ENCODE results near the gene ZCWPW1.
"Not testable (repeated sequence)": the region's sequence is repeated elsewhere in the genome, so short reads cannot be mapped to it uniquely, and the experiment has no call there.

The ZCWPW1 gene

GRCh38 chr7:100373870-100374598 is 54.5 kb downstream of the ZCWPW1 start:
- DNase-seq (ENCODE audit: low read depth in 3 of 3) = not testable (repeated sequence)

GRCh38 chr7:100373261-100373831 is 55.2 kb downstream of the ZCWPW1 start, which contains the start of gene PILRA:
PILRA (plus strand) TSS chr7:100373487; CDS start chr7:100373657, 170 bp downstream.
- no peak for DNase-seq (ENCODE audit: low read depth in 3 of 3)

- DNase-seq (ENCODE audit: low read depth in 3 of 3) = no peak
Measured at GRCh38 chr7:100372694-100373093, 55.8 kb downstream of the ZCWPW1 start.

- DNase-seq (ENCODE audit: low read depth in 3 of 3) = no peak
Measured at GRCh38 chr7:100372256-100372655, 56.2 kb downstream of the ZCWPW1 start.

GRCh38 chr7:100371561-100372171 is 56.8 kb downstream of the ZCWPW1 start:
- no peak for DNase-seq (ENCODE audit: low read depth in 3 of 3)

- no peak for DNase-seq (ENCODE audit: low read depth in 3 of 3)
Measured at GRCh38 chr7:100370746-100371145, 57.8 kb downstream of the ZCWPW1 start.

- DNase-seq (ENCODE audit: low read depth in 3 of 3) = no peak
Measured at GRCh38 chr7:100370303-100370702, 58.2 kb downstream of the ZCWPW1 start.

- no peak for DNase-seq (ENCODE audit: low read depth in 3 of 3)
Measured at GRCh38 chr7:100369105-100369504, 59.4 kb downstream of the ZCWPW1 start.

- DNase-seq (ENCODE audit: low read depth in 3 of 3) = no peak
Measured at GRCh38 chr7:100367676-100368613, 60.6 kb downstream of the ZCWPW1 start.

- no peak for DNase-seq (ENCODE audit: low read depth in 3 of 3)
Measured at GRCh38 chr7:100367251-100367620, 61.3 kb downstream of the ZCWPW1 start.

- peak in 1 of 3 experiments; percentile 32 for DNase-seq (ENCODE audit: low read depth in 3 of 3)
Measured at GRCh38 chr7:100366411-100367250, 61.9 kb downstream of the ZCWPW1 start.

GRCh38 chr7:100365998-100366367 is 62.5 kb downstream of the ZCWPW1 start:
- not testable (repeated sequence) for DNase-seq (ENCODE audit: low read depth in 3 of 3)

- DNase-seq (ENCODE audit: low read depth in 3 of 3) = no peak
Measured at GRCh38 chr7:100364480-100364879, 64.0 kb downstream of the ZCWPW1 start.

- DNase-seq (ENCODE audit: low read depth in 3 of 3) = not testable (repeated sequence)
Measured at GRCh38 chr7:100363797-100364196, 64.7 kb downstream of the ZCWPW1 start.

- no peak for DNase-seq (ENCODE audit: low read depth in 3 of 3)
Measured at GRCh38 chr7:100363098-100363497, 65.4 kb downstream of the ZCWPW1 start.

- no peak for DNase-seq (ENCODE audit: low read depth in 3 of 3)
Measured at GRCh38 chr7:100360135-100360854, 68.2 kb downstream of the ZCWPW1 start.

- no peak for DNase-seq (ENCODE audit: low read depth in 3 of 3)
Measured at GRCh38 chr7:100358857-100359212, 69.7 kb downstream of the ZCWPW1 start.

- no peak for DNase-seq (ENCODE audit: low read depth in 3 of 3)
Measured at GRCh38 chr7:100358027-100358856, 70.3 kb downstream of the ZCWPW1 start, which contains the start of gene PILRB. PILRB (plus strand) TSS chr7:100358117; CDS start chr7:100358303, 186 bp downstream.

- no peak for DNase-seq (ENCODE audit: low read depth in 3 of 3)
Measured at GRCh38 chr7:100357131-100357561, 71.4 kb downstream of the ZCWPW1 start.
